Measurements from ENCODE around the gene TMCC1.

GRCh38 chr3:129625072-129625874 lies 268.2 kb downstream of the TMCC1 start:
- TF ChIP-seq CTCF (IDR thresholded peaks at IDR 0.05) (no peak), EZH2 (IDR thresholded peaks at IDR 0.05; ENCODE audit: borderline replicate concordance, insufficient read depth, low read depth, low read length, poor library complexity, severe bottlenecking) (no peak)

Measured in B cell (primary cell).